Stimulated activated effector memory CD8-positive, alpha-beta T cell treated with anti-CD3 and anti-CD28 coated beads, Interleukin-12 subunit alpha, Interleukin-12 subunit beta, amount 100 ng/mL, for 72 hours (primary cell): Measurements from ENCODE around the gene FTH1.
"Not testable (repeated sequence)": the region's sequence is repeated elsewhere in the genome, so short reads cannot be mapped to it uniquely, and the experiment has no call there.

Experiments
- ATAC-seq: fragments of 150-1000 bp; cut with Tn5 transposase; 2 replicates; pipeline ENCODE4 v1.10.0; 2021
- DNase-seq, 2 donors: peaks; one replicate each; pipeline ENCODE4 v3.0.0; 2021 to 2022; ENCODE audit warnings: low spot score in 2 of 2
- H3K27ac Mint-ChIP-seq: one replicate; pipeline ENCODE4 v1.8.0; 2022; ENCODE audit warnings: mild to moderate bottlenecking, mixed read lengths
- H3K36me3 Mint-ChIP-seq: one replicate; pipeline ENCODE4 v1.8.0; 2022; ENCODE audit warnings: mild to moderate bottlenecking, mixed read lengths
- H3K4me1 Mint-ChIP-seq: one replicate; pipeline ENCODE4 v1.8.0; 2022; ENCODE audit warnings: mixed read lengths
- H3K4me3 Mint-ChIP-seq: one replicate; pipeline ENCODE4 v1.8.0; 2022; ENCODE audit warnings: mild to moderate bottlenecking, mixed read lengths
- H3K9me3 Mint-ChIP-seq: one replicate; pipeline ENCODE4 v1.8.0; 2022; ENCODE audit warnings: mixed read lengths

Gene FTH1

DNA sequence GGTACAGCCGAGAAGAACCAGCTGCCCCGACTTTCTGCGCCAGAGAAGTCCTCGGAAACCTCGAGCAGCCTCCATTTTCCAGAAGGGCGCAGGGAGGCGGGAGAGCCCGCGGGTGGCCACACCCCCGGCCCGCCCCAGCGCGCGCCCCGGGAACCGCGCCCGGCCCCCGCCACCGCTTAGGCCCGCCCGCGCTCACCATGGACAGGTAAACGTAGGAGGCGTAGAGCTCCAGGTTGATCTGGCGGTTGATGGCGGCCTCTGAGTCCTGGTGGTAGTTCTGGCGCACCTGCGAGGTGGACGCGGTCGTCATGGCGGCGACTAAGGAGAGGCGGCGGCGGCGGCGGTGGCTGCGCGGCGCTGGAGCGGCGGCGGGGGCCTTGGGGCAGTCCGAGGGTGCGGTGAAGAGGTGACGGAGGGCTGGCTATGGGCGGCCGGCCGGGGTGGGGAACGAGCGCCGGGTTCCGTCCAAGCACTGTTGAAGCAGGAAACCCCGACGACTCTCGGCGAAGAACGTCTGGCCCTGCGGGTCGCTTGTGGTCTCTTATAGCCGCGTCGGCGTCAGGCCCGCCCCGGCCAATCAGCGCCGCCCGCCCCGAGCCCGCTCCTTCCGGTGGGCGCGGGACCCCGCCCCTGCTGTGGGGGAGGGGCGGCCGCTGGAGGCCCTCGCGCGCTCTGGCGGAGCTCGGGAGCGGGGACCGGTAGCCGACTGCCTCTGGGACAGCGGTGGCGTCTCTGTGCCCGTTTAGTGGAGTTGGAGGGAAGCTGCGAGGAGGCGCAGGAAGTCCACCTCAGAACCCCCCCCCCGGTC is at the start of gene FTH1:
TSS of gene FTH1 (minus strand) at position 519 of the 808 bp plus-strand sequence. CDS start at position 310, 209 bp downstream.
- DNase-seq (peak; percentile 88 to 92), ATAC-seq (peak; percentile 90)
- H3K27ac Mint-ChIP-seq = peak within 1 kb of the TSS; percentile 93
- H3K9me3 Mint-ChIP-seq = no peaks in the 10 kb centered on the region
- H3K4me3 Mint-ChIP-seq = peak within 1 kb of the TSS; percentile 83
- peaks cover 53% of the 10 kb centered on the region for H3K36me3 Mint-ChIP-seq
- H3K4me1 Mint-ChIP-seq = peaks cover 65% of the 10 kb centered on the region

DNA sequence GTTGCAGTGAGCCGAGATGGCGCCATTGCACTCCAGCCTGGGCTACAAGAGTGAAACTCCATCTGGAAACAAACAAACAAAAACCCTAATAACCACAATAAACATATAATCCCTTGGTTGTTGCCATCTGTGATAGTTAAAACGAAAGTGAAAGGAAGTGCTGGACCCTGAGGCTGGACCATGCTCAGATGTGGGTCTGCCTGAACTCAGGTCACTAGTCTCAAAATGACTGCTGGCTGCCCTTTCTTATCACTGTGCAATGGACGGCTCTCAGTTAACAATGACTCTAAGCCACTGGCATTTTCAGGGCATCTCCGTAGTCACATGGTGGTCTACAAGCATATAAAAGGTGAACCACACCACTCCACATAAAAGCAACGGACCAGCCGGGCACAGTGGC is 48.2 kb upstream of the FTH1 start:
- Mint-ChIP-seq H3K36me3 (no peaks in the 10 kb centered on the region), H3K4me3 (no peak overlapping the region), H3K9me3 (no peaks in the 10 kb centered on the region), H3K27ac (peak overlapping the region; percentile 17), H3K4me1 (no peaks in the 10 kb centered on the region)
- no peak for DNase-seq
- ATAC-seq = no peak

DNA sequence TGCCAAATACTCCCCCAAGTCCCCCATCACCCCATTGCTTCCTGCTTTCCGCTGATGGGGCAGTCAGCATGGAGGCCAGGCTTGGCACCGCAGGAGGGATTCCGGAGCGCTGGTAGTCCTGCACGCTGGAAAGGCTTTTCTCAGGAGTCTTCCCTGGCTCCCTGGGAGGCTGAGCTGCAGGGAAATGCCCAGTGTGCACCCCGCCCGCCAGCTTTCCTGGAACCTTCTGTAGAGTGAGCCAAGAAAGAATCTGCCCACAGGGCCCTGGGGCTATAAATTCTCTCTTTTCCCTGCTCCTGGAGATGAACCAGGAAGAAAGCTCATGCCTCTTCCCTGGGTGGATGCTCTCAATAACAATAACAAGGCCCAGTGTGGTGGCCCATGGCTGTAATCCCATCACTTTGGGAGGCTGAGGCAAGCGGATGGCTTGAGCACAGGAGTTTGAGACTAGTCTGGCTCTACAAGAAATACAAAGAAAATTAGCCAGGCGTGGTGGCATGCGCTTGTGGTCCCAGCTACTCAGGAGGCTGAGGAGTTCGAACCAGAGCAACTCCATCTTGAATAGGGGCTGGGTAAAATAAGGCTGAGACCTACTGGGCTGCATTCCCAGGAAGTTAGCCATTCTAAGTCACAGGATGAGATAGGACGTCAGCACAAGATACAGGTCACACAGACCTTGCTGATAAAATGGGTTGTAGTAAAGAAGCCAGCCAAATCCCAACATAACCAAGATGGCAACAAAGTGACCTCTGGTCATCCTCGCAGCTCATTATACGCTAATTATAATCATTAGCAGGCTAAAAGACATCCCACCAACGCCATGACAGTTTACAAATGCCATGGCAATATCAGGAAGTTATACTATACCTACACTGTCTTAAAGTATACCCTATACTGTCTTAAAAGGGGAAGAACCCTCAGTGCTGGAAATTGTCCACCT is 46.4 kb upstream of the FTH1 start:
- Mint-ChIP-seq H3K4me1 (no peaks in the 10 kb centered on the region), H3K4me3 (no peak overlapping the region), H3K27ac (no peak overlapping the region), H3K36me3 (no peaks in the 10 kb centered on the region), H3K9me3 (no peaks in the 10 kb centered on the region)
- DNase-seq = no peak
- no peak for ATAC-seq

DNA sequence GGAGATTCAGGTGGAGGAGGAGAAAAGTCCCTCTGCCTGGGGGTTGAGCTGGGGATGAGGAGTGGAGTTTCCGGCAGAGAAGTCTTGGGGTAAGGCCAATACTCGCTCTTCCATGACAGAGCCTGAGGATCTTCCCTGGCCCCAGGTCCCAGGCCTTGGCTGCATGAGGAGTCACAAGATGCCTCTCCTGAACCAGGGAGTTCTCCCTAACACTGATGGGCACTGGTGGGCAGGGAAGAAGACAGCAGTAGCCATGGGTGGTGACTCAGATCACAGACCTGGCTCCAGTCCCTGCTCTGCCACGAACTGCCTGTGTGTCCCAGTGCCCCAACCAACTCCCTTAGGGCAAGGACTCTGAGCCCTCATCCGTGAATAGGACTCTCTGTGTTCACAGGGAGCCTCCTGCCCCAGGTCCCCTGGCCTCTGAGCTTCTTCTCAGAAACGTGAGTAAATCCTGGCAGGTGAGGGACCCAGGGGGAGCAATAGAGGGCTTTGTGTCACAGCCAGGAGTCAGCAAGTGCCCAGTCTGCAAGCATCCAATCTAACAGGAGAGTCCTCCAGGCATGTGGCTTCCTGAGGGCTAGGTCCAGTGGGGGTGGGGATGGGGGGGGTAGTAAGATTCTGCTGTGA is 45.5 kb upstream of the FTH1 start:
- no peaks in the 10 kb centered on the region for H3K36me3 Mint-ChIP-seq

DNA sequence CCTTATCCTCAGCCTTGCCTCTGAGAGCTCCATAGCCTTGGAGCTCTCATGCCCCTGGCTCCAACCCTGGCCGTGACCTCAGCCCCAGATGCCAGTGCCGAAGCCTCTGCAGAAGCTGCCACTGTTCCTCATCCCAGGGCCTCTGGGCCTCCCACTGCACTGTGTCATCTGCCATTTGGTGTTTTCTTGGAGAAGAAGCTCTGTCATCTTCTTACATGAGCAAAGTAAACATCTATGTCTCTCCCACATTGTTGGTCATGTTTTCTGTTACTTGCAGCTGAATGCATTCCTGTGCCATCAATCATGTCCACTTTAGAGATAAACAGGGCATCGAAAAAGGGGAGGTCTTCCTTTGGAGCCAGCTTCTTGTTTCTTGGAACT is 45.0 kb upstream of the FTH1 start:
- Mint-ChIP-seq H3K36me3 (no peaks in the 10 kb centered on the region), H3K4me3 (no peak overlapping the region), H3K4me1 (no peaks in the 10 kb centered on the region), H3K27ac (no peak overlapping the region), H3K9me3 (no peaks in the 10 kb centered on the region)
- no peak for ATAC-seq
- no peak for DNase-seq

More for the DNA sequence above, 45.5 kb upstream of the FTH1 start:
- H3K9me3 Mint-ChIP-seq = no peaks in the 10 kb centered on the region
- H3K4me3 Mint-ChIP-seq = no peak overlapping the region
- H3K4me1 Mint-ChIP-seq = no peaks in the 10 kb centered on the region
- ATAC-seq = no peak
- DNase-seq = no peak
- H3K27ac Mint-ChIP-seq = no peak overlapping the region

GRCh38 chr11:62011881-62012280 is 44.4 kb upstream of the FTH1 start:
- H3K36me3 Mint-ChIP-seq = no peaks in the 10 kb centered on the region
- H3K9me3 Mint-ChIP-seq = no peaks in the 10 kb centered on the region
- H3K4me1 Mint-ChIP-seq = no peaks in the 10 kb centered on the region
- H3K4me3 Mint-ChIP-seq = no peak overlapping the region
- no peak overlapping the region for H3K27ac Mint-ChIP-seq
- DNase-seq (no peak), ATAC-seq (no peak)

DNA sequence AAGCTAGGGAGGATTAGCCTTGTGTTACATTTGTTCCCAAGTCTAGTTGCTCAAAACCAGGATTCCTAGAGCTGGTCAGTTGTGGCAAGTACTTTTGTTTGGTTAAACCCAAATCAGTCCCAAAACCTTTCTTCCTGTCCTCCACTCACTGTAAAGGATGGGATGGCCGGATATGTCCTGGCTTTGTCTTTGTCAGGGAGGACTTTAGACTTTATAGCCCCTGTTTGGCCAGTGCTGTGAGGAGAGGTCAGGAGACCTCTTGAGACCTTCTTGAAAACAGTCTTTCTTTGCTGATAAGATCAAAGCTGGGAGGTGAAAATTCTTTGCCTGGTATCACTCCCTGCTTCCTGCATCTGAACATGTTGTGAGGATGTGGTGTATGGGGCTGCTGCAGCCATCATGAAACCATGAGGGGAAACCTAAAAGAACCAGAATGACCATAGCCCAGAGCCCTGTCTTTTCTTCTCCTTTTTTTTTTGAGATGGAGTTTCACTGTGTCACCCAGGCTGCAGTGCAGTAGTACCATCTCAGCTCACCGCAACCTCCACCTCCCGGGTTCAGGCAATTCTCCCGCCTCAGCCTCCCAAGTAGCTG is 43.6 kb upstream of the FTH1 start:
- Mint-ChIP-seq H3K4me3 (no peak overlapping the region), H3K9me3 (no peaks in the 10 kb centered on the region), H3K4me1 (no peaks in the 10 kb centered on the region), H3K27ac (no peak overlapping the region), H3K36me3 (no peaks in the 10 kb centered on the region)
- ATAC-seq (no peak), DNase-seq (no peak)

- Mint-ChIP-seq H3K27ac (no peak overlapping the region), H3K36me3 (no peaks in the 10 kb centered on the region), H3K4me1 (no peaks in the 10 kb centered on the region), H3K9me3 (no peaks in the 10 kb centered on the region), H3K4me3 (no peak overlapping the region)
- no peak for DNase-seq
- ATAC-seq = peak; percentile 82
These were observed 40.8 kb upstream of the FTH1 start for GRCh38 chr11:62008193-62008592.

DNA sequence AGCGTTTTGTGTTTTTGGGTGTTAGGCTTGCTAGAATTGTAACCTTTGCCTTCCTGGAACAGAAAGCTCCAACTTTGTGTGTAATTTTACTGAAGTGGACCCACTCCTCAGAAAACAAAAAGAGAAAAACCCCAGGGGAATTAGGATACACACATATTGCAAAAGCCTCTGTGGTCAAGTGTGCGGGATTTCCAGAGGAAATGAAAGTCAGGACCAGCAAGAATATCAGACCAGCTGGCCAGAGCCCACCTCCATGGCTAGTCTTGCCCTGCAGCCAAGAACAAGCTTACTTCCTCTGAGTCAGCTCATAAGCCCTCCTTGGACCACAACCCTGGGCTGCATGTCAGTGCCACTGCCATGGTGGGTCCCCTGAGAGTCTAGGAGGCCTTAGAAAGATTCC is 37.0 kb upstream of the FTH1 start:
- no peaks in the 10 kb centered on the region for H3K4me1 Mint-ChIP-seq
- no peaks in the 10 kb centered on the region for H3K36me3 Mint-ChIP-seq
- ATAC-seq (no peak), DNase-seq (no peak)
- no peak overlapping the region for H3K4me3 Mint-ChIP-seq
- no peak overlapping the region for H3K27ac Mint-ChIP-seq
- peaks cover 2% of the 10 kb centered on the region for H3K9me3 Mint-ChIP-seq

GRCh38 chr11:62002283-62002682 is 34.8 kb upstream of the FTH1 start:
- H3K4me1 Mint-ChIP-seq, ATAC-seq, H3K27ac Mint-ChIP-seq, H3K4me3 Mint-ChIP-seq, H3K9me3 Mint-ChIP-seq, H3K36me3 Mint-ChIP-seq, DNase-seq: not testable (repeated sequence)

DNA sequence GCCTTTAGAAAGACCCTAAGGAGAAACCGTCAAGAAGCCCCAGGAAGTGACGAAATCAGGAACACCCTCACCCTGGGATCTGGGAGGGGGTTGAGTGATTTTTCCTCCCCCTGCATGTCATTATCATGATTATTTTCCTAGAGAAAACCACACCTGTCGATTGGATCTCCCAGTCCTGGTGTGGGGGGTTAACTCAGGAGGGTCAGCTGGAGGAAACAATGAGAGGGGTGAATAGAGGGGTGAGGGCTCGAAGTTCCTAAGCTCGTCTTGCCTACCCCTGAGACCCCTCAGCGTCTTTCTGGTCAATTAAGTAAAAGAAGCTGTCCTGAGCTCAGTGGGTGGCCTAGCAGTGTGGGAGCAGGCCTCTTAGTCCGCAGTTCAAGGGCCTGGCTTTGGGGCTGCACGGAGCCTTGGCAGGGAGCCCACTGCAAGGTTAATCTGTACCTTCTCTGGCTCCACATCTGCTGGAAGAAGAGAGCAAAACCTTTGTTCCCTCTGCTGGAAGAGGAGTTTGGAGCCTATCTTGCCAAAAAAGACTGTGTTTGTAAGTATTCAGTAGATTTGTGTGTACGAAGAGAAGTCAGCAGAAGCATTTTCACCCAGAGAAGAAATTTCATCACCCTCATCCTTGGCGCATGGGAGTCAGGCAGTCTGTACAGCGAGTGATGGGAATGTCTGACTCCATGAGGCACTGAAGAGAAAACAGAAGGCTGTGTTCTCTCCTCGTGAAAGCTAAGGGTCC is 34.2 kb upstream of the FTH1 start:
- DNase-seq (no peak), ATAC-seq (no peak)
- Mint-ChIP-seq H3K9me3 (peaks cover 8% of the 10 kb centered on the region), H3K4me3 (no peak overlapping the region), H3K27ac (no peak overlapping the region), H3K36me3 (peaks cover 4% of the 10 kb centered on the region), H3K4me1 (no peaks in the 10 kb centered on the region)

- Mint-ChIP-seq H3K36me3 (peaks cover 4% of the 10 kb centered on the region), H3K4me3 (no peak overlapping the region), H3K27ac (no peak overlapping the region), H3K4me1 (no peaks in the 10 kb centered on the region), H3K9me3 (peaks cover 8% of the 10 kb centered on the region)
- DNase-seq = no peak
- no peak for ATAC-seq
These were observed 33.4 kb upstream of the FTH1 start for GRCh38 chr11:62000539-62001446.

DNA sequence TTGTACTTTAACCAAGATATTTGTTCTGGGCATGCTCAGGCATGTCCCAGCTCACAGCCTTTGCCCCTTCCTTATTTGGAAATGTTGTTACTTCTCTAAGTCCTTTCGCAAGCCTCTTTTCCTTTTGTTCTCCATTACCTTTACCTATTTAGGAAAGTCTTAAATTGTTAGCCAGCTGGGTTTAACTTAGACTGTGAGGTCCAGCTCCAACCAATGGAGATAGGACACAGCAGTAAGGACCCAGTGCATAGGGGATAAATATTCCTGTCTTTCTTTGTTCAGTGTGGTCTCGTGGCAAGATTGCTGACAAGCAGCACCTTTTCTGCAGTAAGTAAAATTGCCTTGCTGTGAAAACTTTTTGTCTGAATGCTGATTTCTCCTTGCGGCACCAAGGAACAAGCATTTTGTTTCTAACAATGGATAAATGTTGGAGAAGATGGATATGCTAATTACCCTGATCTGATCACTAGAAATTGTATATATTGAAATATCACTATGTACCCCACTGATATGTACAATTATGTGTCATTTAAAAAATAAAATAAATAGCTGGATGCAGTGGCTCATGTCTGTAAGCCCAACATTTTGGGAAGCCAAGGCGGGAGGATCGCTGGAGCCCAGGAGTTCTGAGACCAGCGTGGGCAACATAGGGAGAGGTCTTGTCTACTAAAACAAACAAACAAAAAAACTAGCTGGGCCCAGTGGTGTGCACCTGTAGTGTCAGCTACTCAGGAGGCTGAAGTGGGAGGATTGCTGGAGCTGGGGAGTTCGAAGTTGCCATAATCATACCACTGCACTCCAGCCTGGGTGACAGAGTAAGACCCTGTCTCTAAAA is 31.9 kb upstream of the FTH1 start:
- peaks cover 4% of the 10 kb centered on the region for H3K36me3 Mint-ChIP-seq
- peak overlapping the region; percentile 18 for H3K27ac Mint-ChIP-seq

More for the DNA sequence above, 31.9 kb upstream of the FTH1 start:
- Mint-ChIP-seq H3K4me3 (no peak overlapping the region), H3K4me1 (no peaks in the 10 kb centered on the region), H3K9me3 (peaks cover 8% of the 10 kb centered on the region)
- DNase-seq = no peak
- no peak for ATAC-seq
